OCI-LY3 (cell line): ENCODE measurements around the gene ALPK1.

Experiments used
- H2AFZ ChIP-seq: fragments of 200-600, 300-600 bp; shearing (Covaris generic); 2 replicates; pipeline ENCODE4 v1.6.0; 2014; ENCODE audit warnings: antibody characterized with exemption, low read depth, low read length
- H3K27ac ChIP-seq: fragments of 200-600, 300-600 bp; sonication (generic); 2 replicates; pipeline ENCODE4 v1.5.1; 2014; ENCODE audit warnings: mild to moderate bottlenecking, low read length, moderate library complexity, mixed read lengths
- H3K27me3 ChIP-seq: fragments of 200-600, 300-600 bp; sonication (generic); 2 replicates; pipeline ENCODE4 v1.6.1; 2014; ENCODE audit warnings: low read depth, low read length, mixed read lengths
- H3K36me3 ChIP-seq: fragments of 200-600, 300-600 bp; sonication (generic); replicated peaks from 2 replicates; pipeline ENCODE3; 2014; ENCODE audit warnings: low read depth, low read length, mixed read lengths
- H3K4me1 ChIP-seq: fragments of 300-600, 200-600 bp; sonication (generic); 2 replicates; pipeline ENCODE4 v1.6.1; 2014; ENCODE audit warnings: low read length, mixed read lengths
- H3K4me2 ChIP-seq: fragments of 200-600, 300-600 bp; sonication (generic); 2 replicates; pipeline ENCODE4 v1.6.1; 2014; ENCODE audit warnings: low read length, mixed read lengths
- H3K4me3 ChIP-seq: fragments of 300-600, 200-600 bp; sonication (generic); 2 replicates; pipeline ENCODE4 v1.5.1; 2014; ENCODE audit warnings: antibody characterized with exemption, mild to moderate bottlenecking, low read length, moderate library complexity
- H3K79me2 ChIP-seq: fragments of 300-600, 200-600 bp; shearing (Covaris generic); 2 replicates; pipeline ENCODE4 v1.6.1; 2014; ENCODE audit warnings: mild to moderate bottlenecking, low read length, mixed read lengths
- H3K9ac ChIP-seq: fragments of 300-600, 200-600 bp; shearing (Covaris generic); 2 replicates; pipeline ENCODE4 v1.6.0; 2014; ENCODE audit warnings: mild to moderate bottlenecking, low read length, moderate library complexity
- H3K9me3 ChIP-seq: fragments of 200-600, 300-600 bp; shearing (Covaris generic); 2 replicates; pipeline ENCODE4 v1.6.1; 2014; ENCODE audit warnings: low read length, mixed read lengths; ENCODE audit not compliant: insufficient read depth
- H4K20me1 ChIP-seq: fragments of 200-600, 300-600 bp; sonication (generic); 2 replicates; pipeline ENCODE4 v1.6.1; 2016; ENCODE audit warnings: low read length, mixed read lengths; ENCODE audit not compliant: insufficient read depth
- CTCF ChIP-seq: fragments of 200-600, 300-600 bp; sonication (generic); IDR thresholded peaks from 2 replicates; pipeline ENCODE4 v1.5.1; 2014; ENCODE audit warnings: antibody characterized with exemption, low read length, low read depth
- EZH2phosphoT487 ChIP-seq: fragments of 200-600 bp; shearing (Covaris generic); IDR thresholded peaks from 2 replicates; pipeline ENCODE4 v1.6.1; 2018; ENCODE audit warnings: antibody characterized with exemption, mixed run types, low read depth

The ALPK1 gene

GRCh38 chr4:112325530-112325929, 28.4 kb downstream of the ALPK1 start:
- H3K27ac ChIP-seq, result no peak overlapping the region
- H4K20me1 ChIP-seq, result no peaks in the 10 kb centered on the region
- H3K4me1 ChIP-seq, result peaks cover 17% of the 10 kb centered on the region
- no peak overlapping the region for H2AFZ ChIP-seq
- no peak overlapping the region for H3K4me2 ChIP-seq
- H3K9me3 ChIP-seq, result no peaks in the 10 kb centered on the region
- no peaks in the 10 kb centered on the region for H3K36me3 ChIP-seq
- TF ChIP-seq EZH2phosphoT487, result no peak
- TF ChIP-seq CTCF, result no peak
- H3K9ac ChIP-seq, result no peak overlapping the region
- H3K27me3 ChIP-seq, result no peaks in the 10 kb centered on the region
- no peaks in the 10 kb centered on the region for H3K79me2 ChIP-seq
- H3K4me3 ChIP-seq, result no peak overlapping the region

GRCh38 chr4:112327965-112328733, 31.0 kb downstream of the ALPK1 start:
- Histone ChIP-seq H4K20me1 (no peaks in the 10 kb centered on the region), H3K9ac (no peak overlapping the region), H3K9me3 (no peaks in the 10 kb centered on the region), H3K4me1 (peaks cover 7% of the 10 kb centered on the region), H3K36me3 (no peaks in the 10 kb centered on the region), H3K4me2 (peak overlapping the region; percentile 55), H3K27ac (no peak overlapping the region), H3K27me3 (no peaks in the 10 kb centered on the region), H3K79me2 (no peaks in the 10 kb centered on the region), H2AFZ (no peak overlapping the region), H3K4me3 (peak overlapping the region; percentile 50)
- TF ChIP-seq CTCF (peak; percentile 77), EZH2phosphoT487 (no peak)

GRCh38 chr4:112328734-112329130, 31.6 kb downstream of the ALPK1 start:
- Histone ChIP-seq H3K79me2 (no peaks in the 10 kb centered on the region), H3K9me3 (no peaks in the 10 kb centered on the region), H3K36me3 (no peaks in the 10 kb centered on the region), H3K4me1 (peaks cover 7% of the 10 kb centered on the region), H3K27me3 (no peaks in the 10 kb centered on the region), H3K9ac (no peak overlapping the region), H3K4me3 (no peak overlapping the region), H3K4me2 (no peak overlapping the region), H3K27ac (no peak overlapping the region), H4K20me1 (no peaks in the 10 kb centered on the region), H2AFZ (no peak overlapping the region)
- TF ChIP-seq EZH2phosphoT487, result no peak
- no peak for TF ChIP-seq CTCF

DNA sequence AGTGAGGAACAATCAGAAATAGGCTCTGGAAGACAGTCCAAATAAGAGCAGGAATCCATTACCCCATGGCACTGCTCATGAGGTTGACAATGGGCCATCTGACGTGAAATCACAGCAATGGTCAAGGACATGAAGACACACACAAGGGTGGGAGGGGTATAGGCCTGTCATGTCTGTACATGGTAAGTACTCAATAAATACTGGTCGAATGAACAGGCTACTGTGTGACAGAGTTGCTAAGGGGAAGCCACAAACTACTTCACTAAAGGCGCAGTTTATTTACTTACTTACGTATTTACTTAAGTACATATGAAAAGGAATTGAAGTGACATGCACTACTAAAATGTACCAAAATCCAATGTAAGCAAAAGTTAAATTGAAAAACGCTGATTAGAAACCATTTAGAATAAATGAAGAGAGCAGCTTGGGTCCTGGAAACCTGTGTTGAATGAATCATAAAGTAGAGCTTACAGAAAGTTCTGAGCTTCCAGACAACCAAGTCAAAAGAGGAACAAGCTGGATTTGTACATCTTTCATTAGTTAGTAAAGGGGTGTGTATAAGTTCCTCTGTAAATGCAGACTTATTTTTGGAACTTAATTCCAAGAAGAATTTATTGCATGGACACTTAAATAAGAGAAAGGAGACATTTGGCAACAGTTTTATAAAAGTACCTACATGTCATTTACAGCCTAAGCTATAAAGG, 32.7 kb downstream of the ALPK1 start:
- Histone ChIP-seq H4K20me1 (no peaks in the 10 kb centered on the region), H3K9ac (no peak overlapping the region), H3K9me3 (no peaks in the 10 kb centered on the region), H3K4me3 (no peak overlapping the region), H3K27ac (no peak overlapping the region), H3K79me2 (no peaks in the 10 kb centered on the region), H3K27me3 (no peaks in the 10 kb centered on the region), H2AFZ (no peak overlapping the region), H3K36me3 (no peaks in the 10 kb centered on the region), H3K4me1 (peaks cover 7% of the 10 kb centered on the region), H3K4me2 (no peak overlapping the region)
- TF ChIP-seq EZH2phosphoT487 (no peak), CTCF (no peak)
